ENCODE results near the gene ITPR1.

The ITPR1 gene

DNA sequence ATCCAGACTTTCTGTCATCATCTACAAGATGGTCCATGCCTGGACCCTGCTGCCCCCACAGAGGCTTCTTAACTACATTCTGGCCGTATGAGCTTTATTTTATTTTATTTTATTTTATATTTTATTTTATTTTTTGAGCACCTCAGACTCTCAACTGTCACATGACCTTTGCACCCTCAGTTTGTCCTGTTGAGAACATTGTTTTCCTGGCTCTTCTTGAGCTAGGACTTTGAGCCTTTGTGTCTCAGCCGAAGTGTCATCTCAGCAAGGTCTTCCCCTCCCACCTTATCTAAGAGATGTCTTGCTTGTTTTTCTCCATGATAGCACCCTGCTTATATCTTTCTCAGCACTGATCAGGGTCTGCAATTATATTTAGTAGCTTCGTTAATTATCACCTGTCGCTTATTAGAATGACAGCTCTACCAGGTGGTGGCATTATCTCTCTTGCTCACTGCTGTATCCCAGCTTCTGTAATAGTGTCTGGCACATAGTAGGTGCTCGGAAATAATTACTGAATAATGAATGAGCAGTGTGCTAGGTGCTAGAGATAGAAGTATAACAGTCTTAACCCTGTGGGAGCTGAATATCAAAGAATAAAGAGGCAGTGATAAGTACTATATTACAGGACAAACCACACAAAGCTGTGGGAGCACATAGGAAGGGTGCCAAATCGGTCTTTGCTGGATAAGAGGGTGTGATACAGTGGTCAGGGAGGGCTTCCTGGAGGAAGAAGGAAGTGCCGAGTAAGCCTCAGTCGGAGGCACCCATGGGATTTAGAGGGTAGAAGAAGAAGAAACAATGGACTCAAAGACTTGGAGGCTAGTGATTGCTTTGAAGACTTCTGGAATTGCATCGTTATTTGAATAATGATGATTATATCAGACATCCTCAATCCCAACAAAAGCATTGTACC is 136.2 kb downstream of the ITPR1 start:
- TF ChIP-seq POLR2A (IDR thresholded peaks at IDR 0.05; ENCODE audit: extremely low read depth, insufficient read length) (no peak), MYC (IDR thresholded peaks at IDR 0.05; ENCODE audit: low read depth, low read length) (no peak)
- TF ChIP-seq, protein P1, sequence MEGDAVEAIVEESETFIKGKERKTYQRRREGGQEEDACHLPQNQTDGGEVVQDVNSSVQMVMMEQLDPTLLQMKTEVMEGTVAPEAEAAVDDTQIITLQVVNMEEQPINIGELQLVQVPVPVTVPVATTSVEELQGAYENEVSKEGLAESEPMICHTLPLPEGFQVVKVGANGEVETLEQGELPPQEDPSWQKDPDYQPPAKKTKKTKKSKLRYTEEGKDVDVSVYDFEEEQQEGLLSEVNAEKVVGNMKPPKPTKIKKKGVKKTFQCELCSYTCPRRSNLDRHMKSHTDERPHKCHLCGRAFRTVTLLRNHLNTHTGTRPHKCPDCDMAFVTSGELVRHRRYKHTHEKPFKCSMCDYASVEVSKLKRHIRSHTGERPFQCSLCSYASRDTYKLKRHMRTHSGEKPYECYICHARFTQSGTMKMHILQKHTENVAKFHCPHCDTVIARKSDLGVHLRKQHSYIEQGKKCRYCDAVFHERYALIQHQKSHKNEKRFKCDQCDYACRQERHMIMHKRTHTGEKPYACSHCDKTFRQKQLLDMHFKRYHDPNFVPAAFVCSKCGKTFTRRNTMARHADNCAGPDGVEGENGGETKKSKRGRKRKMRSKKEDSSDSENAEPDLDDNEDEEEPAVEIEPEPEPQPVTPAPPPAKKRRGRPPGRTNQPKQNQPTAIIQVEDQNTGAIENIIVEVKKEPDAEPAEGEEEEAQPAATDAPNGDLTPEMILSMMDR (IDR thresholded peaks at IDR 0.05; ENCODE audit: low read depth, low read length), result no peak
- TF ChIP-seq, protein P2, sequence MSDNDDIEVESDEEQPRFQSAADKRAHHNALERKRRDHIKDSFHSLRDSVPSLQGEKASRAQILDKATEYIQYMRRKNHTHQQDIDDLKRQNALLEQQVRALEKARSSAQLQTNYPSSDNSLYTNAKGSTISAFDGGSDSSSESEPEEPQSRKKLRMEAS (IDR thresholded peaks at IDR 0.05; ENCODE audit: low read depth, low read length), result no peak
- no peak overlapping the region for H3K4me3 ChIP-seq (ENCODE audit: low read depth, low read length)
- DNase-seq (ENCODE audit: low read depth), result no peak

DNA sequence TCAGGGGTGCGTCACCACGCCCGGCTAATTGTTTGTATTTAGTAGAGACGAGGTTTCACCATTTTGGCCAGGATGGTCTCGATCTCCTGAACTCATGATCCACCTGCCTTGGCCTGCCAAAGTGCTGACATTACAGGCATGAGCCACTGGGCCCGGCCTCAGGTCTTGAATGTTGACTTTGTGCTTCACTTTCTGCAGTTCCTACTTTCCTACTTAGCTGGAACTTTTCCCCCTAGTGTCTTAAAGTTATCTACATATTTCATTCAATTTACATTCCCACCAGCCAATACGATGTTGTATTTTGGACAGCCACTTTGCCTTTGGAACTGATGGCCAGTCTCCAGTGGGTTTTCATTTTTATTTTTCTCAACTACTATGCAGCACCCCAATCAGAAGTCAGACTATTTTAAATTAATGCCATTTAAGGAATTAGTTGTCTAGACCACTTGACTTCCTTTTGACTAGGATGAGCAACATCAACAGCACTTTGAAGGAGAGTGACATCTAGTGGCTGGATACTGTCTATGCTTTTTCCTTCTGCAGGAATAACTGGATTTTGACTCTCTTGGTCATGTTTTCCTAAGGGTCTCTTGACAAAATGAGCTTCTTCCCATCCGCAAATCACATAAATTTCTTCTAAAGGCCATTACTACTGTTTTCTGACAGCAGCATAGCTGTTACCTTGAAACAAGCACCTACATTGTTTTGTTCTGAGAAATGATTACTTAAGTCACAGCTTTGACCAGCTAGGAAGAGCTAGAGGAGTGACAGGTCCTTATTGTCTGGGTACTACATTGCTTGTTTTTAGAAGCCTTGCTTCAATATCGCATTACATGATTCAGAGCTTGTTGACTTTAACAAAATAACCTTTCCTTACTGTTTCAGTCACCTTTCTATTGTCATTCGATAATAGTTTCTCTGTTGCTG is 140.2 kb downstream of the ITPR1 start:
- TF ChIP-seq, protein P1 (IDR thresholded peaks at IDR 0.05; ENCODE audit: low read depth, low read length), result peak; percentile 82
- no peak for TF ChIP-seq POLR2A (IDR thresholded peaks at IDR 0.05; ENCODE audit: extremely low read depth, insufficient read length)
- no peak overlapping the region for H3K4me3 ChIP-seq (ENCODE audit: low read depth, low read length)
- DNase-seq (ENCODE audit: low read depth), result peak; percentile 67

DNA sequence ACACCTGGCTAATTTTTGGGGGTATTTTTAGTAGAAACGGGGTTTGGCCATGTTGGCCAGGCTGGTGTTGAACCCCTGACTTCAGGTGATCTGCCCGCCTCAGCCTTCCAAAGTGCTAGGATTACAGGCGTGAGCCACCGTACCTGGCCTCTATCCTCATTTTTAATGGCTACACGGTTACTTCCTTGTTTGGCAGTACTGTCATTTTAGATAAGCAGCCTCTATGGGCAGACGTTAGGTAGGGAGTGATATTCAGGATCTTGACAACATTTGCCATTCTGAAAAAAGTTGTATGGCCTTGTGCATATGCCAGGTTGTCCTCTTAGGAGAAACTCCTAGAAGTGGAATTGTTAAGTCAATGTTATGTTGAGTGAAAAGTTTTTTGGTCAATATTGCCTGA is 141.7 kb downstream of the ITPR1 start:
- DNase-seq (ENCODE audit: low read depth), result no peak
- no peak overlapping the region for H3K4me3 ChIP-seq (ENCODE audit: low read depth, low read length)
- TF ChIP-seq POLR2A (IDR thresholded peaks at IDR 0.05; ENCODE audit: extremely low read depth, insufficient read length) (no peak), MYC (IDR thresholded peaks at IDR 0.05; ENCODE audit: low read depth, low read length) (no peak)
- TF ChIP-seq, protein P2 (IDR thresholded peaks at IDR 0.05; ENCODE audit: low read depth, low read length), result no peak
- TF ChIP-seq, protein P1 (IDR thresholded peaks at IDR 0.05; ENCODE audit: low read depth, low read length), result no peak

- H3K4me3 ChIP-seq (ENCODE audit: low read depth, low read length), result no peak overlapping the region
Measured at GRCh38 chr3:4637265-4637664, 144.1 kb downstream of the ITPR1 start.

DNA sequence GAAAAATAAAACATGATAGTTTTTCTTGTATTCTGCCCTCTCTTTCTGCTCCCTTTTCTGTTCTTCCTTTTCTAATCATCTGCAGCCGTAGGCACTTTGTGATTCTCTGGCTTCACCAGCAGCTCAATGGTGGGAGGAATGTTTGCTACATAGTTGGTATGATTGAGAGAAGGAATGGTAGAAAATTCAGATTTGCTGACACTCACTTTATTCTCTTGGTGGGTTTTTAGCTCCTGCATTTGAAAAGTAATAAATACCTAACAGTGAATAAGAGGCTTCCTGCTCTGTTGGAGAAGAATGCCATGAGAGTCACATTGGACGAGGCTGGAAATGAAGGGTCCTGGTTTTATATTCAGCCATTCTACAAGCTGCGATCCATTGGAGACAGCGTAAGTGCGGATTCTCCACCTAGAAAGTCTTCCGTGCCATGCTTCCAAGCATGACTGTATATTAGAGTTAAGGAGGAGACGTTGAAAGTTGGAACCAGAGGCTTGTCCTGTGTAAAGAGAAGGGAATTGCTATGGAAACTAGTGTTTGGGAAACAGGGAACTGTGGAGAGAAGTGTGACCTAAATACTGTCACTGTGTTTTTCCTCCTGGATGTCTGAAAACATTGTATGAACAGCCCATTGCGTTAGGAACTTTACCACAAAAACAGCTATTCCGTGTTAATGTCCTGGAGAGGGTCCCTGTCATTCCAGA is 148.9 kb downstream of the ITPR1 start:
- no peak for DNase-seq (ENCODE audit: low read depth)
- TF ChIP-seq MYC (IDR thresholded peaks at IDR 0.05; ENCODE audit: low read depth, low read length), result no peak
- TF ChIP-seq, protein P2 (IDR thresholded peaks at IDR 0.05; ENCODE audit: low read depth, low read length), result no peak
- no peak overlapping the region for H3K4me3 ChIP-seq (ENCODE audit: low read depth, low read length)

More at GRCh38 chr3:4637265-4637664, 144.1 kb downstream of the ITPR1 start:
- DNase-seq (ENCODE audit: low read depth), result no peak
- TF ChIP-seq, protein P1 (IDR thresholded peaks at IDR 0.05; ENCODE audit: low read depth, low read length), result no peak
- TF ChIP-seq, protein P2 (IDR thresholded peaks at IDR 0.05; ENCODE audit: low read depth, low read length), result no peak
- no peak for TF ChIP-seq POLR2A (IDR thresholded peaks at IDR 0.05; ENCODE audit: extremely low read depth, insufficient read length)
- TF ChIP-seq MYC (IDR thresholded peaks at IDR 0.05; ENCODE audit: low read depth, low read length), result no peak

All from NB4 (cell line).